Stimulated activated CD8-positive, alpha-beta memory T cell treated with anti-CD3 and anti-CD28 coated beads, Interleukin-12 subunit alpha, Interleukin-12 subunit beta, amount 100 ng/mL, for 24 hours (primary cell): ENCODE measurements around the gene PPP1R9B.

ENCODE experiments used
- DNase-seq: peaks from one replicate; pipeline ENCODE4 v3.0.0-alpha.2; 2020; ENCODE audit errors: extremely low read depth

Gene PPP1R9B

GRCh38 chr17:50090971-50091917 lies 59.2 kb downstream of the PPP1R9B start:
- no peak for DNase-seq

- DNase-seq: no peak
Measured at GRCh38 chr17:50090071-50090470, 60.4 kb downstream of the PPP1R9B start.

- DNase-seq: no peak
Measured at GRCh38 chr17:50088952-50089825, 61.3 kb downstream of the PPP1R9B start.

- DNase-seq: no peak
Measured at GRCh38 chr17:50087912-50088405, 62.5 kb downstream of the PPP1R9B start.

- peak; percentile 14 for DNase-seq
Measured at GRCh38 chr17:50087246-50087911, 63.1 kb downstream of the PPP1R9B start.
